Body of pancreas (tissue), 4 donors: ENCODE results near the gene SIK3.

Experiments
- CTCF ChIP-seq, 7 experiments: fragments of 450-650 bp in 4 of 7; fragments of 200-600 bp in 3 of 7; sonication (generic) in 3 of 7; IDR thresholded peaks; one replicate each; pipeline ENCODE4 v1.5.1; 2016 to 2019; ENCODE audit warnings: antibody characterized with exemption in 7 of 7
- POLR2A ChIP-seq, 3 donors: fragments of 450-650 bp; IDR thresholded peaks; one replicate each; pipeline ENCODE4 v1.6.1; 2016; ENCODE audit warnings: antibody characterized with exemption in 3 of 3, mild to moderate bottlenecking in 2 of 3

DNA sequence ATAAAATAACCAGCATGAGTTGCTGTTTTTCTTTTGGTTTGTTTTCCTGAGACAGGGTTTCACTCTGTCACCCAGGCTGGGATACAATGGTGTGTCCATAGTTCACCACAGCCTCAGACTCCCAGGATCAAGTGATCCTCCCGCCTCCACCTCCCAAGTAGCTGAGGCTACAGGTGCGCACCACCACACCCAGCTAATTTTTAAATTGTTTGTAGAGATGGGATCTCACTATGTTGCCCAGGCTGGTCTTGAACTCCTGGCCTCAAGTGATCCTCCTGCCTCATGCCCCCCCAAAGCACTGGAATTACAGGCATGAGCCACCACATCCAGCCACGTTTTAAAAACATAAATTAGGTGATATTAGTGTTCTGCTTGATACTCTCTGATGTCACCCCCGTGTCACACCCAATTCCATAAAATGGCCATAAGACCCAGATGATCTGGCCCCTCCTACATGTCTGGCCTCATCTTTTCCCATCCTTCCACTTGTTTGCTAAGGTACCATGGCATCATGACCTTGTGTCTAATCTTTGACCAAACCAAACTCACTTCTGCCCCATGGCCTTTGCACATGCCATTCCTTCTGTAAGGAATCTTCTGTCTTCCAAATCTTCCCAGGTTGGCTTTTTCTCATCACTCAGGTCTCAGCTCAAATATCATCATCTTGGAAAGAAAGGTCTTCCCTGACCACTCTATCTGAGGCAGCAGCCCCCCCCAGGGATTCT lies 6.3 kb downstream of the SIK3 start:
- no peak for TF ChIP-seq CTCF (IDR thresholded peaks at IDR 0.05)
- TF ChIP-seq POLR2A (IDR thresholded peaks at IDR 0.05): no peak
